Measurements from ENCODE around the gene NDUFS7.

Gene NDUFS7

DNA sequence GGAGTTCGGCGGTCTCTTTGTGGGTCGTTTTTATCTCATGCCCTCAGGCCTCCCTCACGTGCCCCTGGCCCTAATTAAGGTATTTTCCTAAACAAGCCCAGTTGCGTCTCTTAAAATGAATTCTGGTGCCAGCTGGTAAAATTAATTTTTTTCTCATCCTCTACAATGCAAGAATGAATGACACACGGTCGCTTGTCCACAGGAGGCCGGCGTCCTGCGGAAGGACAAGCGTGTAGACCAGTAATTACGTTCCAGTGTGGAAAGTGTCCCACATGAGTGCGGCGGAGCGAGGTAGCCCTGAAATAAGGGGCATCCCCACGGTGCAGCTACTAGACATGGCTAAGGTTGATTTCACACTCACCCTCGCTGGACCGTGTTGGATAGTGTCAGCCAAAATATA is 34.5 kb upstream of the NDUFS7 start:
- Histone ChIP-seq H3K27ac (ENCODE audit: poor library complexity, severe bottlenecking) (no peak overlapping the region), H3K4me1 (ENCODE audit: insufficient read depth, poor library complexity, severe bottlenecking) (no peaks in the 10 kb centered on the region), H3K4me3 (ENCODE audit: severe bottlenecking) (no peak overlapping the region), H3K36me3 (ENCODE audit: low read depth) (no peaks in the 10 kb centered on the region), H3K9me3 (ENCODE audit: severe bottlenecking) (no peaks in the 10 kb centered on the region), H3K27me3 (ENCODE audit: insufficient read depth, poor library complexity, severe bottlenecking) (no peaks in the 10 kb centered on the region)
- ATAC-seq (ENCODE audit: low read depth) (no peak), DNase-seq (ENCODE audit: low spot score) (no peak)
- TF ChIP-seq, protein P1, sequence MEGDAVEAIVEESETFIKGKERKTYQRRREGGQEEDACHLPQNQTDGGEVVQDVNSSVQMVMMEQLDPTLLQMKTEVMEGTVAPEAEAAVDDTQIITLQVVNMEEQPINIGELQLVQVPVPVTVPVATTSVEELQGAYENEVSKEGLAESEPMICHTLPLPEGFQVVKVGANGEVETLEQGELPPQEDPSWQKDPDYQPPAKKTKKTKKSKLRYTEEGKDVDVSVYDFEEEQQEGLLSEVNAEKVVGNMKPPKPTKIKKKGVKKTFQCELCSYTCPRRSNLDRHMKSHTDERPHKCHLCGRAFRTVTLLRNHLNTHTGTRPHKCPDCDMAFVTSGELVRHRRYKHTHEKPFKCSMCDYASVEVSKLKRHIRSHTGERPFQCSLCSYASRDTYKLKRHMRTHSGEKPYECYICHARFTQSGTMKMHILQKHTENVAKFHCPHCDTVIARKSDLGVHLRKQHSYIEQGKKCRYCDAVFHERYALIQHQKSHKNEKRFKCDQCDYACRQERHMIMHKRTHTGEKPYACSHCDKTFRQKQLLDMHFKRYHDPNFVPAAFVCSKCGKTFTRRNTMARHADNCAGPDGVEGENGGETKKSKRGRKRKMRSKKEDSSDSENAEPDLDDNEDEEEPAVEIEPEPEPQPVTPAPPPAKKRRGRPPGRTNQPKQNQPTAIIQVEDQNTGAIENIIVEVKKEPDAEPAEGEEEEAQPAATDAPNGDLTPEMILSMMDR (IDR thresholded peaks at IDR 0.05; ENCODE audit: poor library complexity, severe bottlenecking): no peak

DNA sequence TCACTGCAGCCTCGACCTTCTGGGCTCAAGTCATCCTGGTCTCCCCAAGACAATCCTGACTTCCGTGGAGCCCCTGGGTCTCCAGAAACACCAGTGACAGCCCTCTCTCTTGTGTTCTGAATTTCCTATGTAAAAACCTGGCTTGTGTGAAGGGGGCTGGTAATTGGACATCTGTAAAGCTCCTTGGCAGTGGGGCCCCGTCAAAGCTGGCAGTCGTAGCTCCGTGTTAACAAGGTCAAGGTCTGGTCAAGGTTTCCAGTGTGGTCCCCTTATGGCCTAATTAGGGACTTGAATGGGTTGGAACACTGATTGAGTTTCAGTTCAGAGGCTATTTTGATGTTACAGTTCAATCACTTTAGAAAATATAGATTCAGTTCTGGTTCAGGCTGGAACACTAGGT is 32.8 kb upstream of the NDUFS7 start:
- H3K4me3 ChIP-seq (ENCODE audit: severe bottlenecking): no peak overlapping the region
- H3K27ac ChIP-seq (ENCODE audit: poor library complexity, severe bottlenecking): no peak overlapping the region
- H3K27me3 ChIP-seq (ENCODE audit: insufficient read depth, poor library complexity, severe bottlenecking): no peaks in the 10 kb centered on the region
- DNase-seq (ENCODE audit: low spot score) (no peak), ATAC-seq (ENCODE audit: low read depth) (no peak)
- H3K9me3 ChIP-seq (ENCODE audit: severe bottlenecking): no peaks in the 10 kb centered on the region
- H3K36me3 ChIP-seq (ENCODE audit: low read depth): no peaks in the 10 kb centered on the region
- TF ChIP-seq, protein P1 (IDR thresholded peaks at IDR 0.05; ENCODE audit: poor library complexity, severe bottlenecking): no peak
- peaks cover under 1% of the 10 kb centered on the region for H3K4me1 ChIP-seq (ENCODE audit: insufficient read depth, poor library complexity, severe bottlenecking)

DNA sequence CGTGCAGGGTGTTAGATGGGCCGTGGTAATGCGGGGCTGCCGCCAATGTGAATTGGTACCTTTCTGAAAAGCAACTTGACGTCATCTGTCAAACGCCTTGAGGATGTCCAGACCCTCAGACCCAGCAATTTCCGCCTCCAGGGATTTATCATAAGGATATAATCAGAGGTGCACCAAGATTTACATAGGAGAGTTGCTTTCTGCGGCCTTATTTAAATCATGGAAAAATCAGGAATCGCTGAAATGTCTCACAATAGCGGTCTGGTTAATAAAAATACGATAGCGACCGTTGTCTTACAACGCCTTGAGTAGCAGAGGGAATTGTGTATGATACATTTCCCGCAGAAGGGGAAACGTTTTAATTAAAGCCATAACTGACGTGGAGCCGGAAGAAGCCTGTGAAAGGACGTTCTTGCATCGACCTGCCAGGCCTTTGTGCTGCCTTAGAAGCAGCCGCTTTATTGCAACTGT is 32.3 kb upstream of the NDUFS7 start:
- H3K27ac ChIP-seq (ENCODE audit: poor library complexity, severe bottlenecking): no peak overlapping the region
- H3K9me3 ChIP-seq (ENCODE audit: severe bottlenecking): no peaks in the 10 kb centered on the region
- H3K4me3 ChIP-seq (ENCODE audit: severe bottlenecking): no peak overlapping the region
- H3K4me1 ChIP-seq (ENCODE audit: insufficient read depth, poor library complexity, severe bottlenecking): peaks cover 4% of the 10 kb centered on the region
- TF ChIP-seq, protein P1 (IDR thresholded peaks at IDR 0.05; ENCODE audit: poor library complexity, severe bottlenecking): no peak
- no peak for ATAC-seq (ENCODE audit: low read depth)
- H3K27me3 ChIP-seq (ENCODE audit: insufficient read depth, poor library complexity, severe bottlenecking): no peaks in the 10 kb centered on the region
- no peak for DNase-seq (ENCODE audit: low spot score)
- no peaks in the 10 kb centered on the region for H3K36me3 ChIP-seq (ENCODE audit: low read depth)

DNA sequence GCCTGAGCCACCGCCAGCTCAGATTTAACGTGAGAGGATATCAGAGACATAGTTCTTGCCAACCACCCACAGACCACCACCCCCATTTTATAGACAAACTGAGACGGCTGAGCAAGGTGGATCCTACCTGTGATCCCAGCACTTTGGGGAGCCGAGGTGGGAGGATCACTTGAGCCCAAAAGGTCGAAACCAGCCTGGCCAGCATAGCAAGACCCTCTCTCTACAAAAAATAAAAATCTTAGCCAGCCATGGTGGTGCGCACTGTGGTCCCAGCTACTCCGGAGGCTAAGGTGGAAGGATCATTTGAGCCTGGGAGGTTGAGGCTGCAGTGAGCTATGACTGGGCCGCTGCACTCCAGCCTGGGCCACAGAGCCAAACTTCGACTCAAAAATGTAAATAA is 30.6 kb upstream of the NDUFS7 start:
- TF ChIP-seq, protein P1 (IDR thresholded peaks at IDR 0.05; ENCODE audit: poor library complexity, severe bottlenecking): no peak
- ATAC-seq (ENCODE audit: low read depth) (no peak), DNase-seq (ENCODE audit: low spot score) (no peak)
- Histone ChIP-seq H3K9me3 (ENCODE audit: severe bottlenecking) (no peaks in the 10 kb centered on the region), H3K36me3 (ENCODE audit: low read depth) (peaks cover 16% of the 10 kb centered on the region), H3K4me1 (ENCODE audit: insufficient read depth, poor library complexity, severe bottlenecking) (peaks cover 4% of the 10 kb centered on the region), H3K4me3 (ENCODE audit: severe bottlenecking) (no peak overlapping the region), H3K27ac (ENCODE audit: poor library complexity, severe bottlenecking) (no peak overlapping the region), H3K27me3 (ENCODE audit: insufficient read depth, poor library complexity, severe bottlenecking) (no peaks in the 10 kb centered on the region)

DNA sequence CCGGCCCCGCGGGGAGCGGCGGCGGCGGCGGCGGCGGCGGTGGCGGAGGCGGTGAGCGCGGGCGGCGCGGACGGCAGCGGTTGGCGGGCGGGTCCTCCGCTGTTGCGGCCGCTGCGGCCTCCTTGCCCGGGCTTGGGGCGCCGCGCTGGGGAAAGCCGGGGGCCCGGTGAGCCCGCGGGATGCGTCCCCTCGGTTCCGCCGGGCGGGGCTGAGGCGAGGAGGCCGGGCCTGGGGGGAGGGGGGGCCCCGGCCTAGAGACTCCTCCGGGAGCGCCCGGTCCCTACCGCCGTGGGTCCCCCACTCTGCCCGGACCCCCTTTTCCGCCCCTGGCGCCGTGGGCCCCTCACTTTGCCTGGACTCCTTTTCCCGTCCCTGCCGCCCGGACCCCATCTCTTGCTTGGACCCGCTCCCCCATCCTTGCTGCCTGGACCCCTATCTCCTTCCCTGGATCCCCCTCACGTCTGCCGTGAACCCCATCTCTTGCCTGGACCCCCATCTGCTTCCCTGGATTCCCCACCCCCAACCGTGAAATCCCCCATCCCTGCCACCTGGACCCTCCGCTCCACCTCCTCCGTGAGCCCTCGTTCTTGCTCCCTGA is 28.6 kb upstream of the NDUFS7 start:
- H3K36me3 ChIP-seq (ENCODE audit: low read depth): peaks cover 35% of the 10 kb centered on the region
- peak overlapping the region; percentile 76 for H3K4me3 ChIP-seq (ENCODE audit: severe bottlenecking)
- ATAC-seq (ENCODE audit: low read depth): no peak
- H3K4me1 ChIP-seq (ENCODE audit: insufficient read depth, poor library complexity, severe bottlenecking): peaks cover 4% of the 10 kb centered on the region
- H3K27ac ChIP-seq (ENCODE audit: poor library complexity, severe bottlenecking): peak overlapping the region; percentile 56
- TF ChIP-seq, protein P1 (IDR thresholded peaks at IDR 0.05; ENCODE audit: poor library complexity, severe bottlenecking): no peak
- DNase-seq (ENCODE audit: low spot score): no peak
- no peaks in the 10 kb centered on the region for H3K27me3 ChIP-seq (ENCODE audit: insufficient read depth, poor library complexity, severe bottlenecking)
- no peaks in the 10 kb centered on the region for H3K9me3 ChIP-seq (ENCODE audit: severe bottlenecking)
